ENCODE measurements around the gene SHD.
"Not testable (repeated sequence)": the region's sequence is repeated elsewhere in the genome, so short reads cannot be mapped to it uniquely, and the experiment has no call there.

SHD gene

DNA sequence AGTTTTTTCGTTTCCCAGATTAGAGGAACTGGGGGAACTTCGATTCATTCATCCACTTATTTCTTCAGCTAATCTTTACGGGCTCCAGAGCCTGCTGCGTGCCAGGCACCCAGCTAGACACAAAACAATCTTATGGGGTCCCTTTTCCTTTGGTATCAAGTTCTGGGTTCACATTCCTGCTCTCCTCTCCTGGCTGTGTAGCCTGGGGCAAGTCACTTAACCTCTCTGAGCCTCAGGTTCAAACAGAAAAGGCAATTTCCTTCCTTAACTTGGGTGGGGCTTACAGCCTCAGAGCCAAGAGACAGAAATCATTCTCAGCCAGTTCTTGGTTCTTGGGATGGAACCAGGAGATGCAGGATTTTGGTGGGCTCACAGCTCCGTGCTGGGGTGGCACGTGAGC, 5.9 kb downstream of the SHD start:
- TF ChIP-seq, protein P1, sequence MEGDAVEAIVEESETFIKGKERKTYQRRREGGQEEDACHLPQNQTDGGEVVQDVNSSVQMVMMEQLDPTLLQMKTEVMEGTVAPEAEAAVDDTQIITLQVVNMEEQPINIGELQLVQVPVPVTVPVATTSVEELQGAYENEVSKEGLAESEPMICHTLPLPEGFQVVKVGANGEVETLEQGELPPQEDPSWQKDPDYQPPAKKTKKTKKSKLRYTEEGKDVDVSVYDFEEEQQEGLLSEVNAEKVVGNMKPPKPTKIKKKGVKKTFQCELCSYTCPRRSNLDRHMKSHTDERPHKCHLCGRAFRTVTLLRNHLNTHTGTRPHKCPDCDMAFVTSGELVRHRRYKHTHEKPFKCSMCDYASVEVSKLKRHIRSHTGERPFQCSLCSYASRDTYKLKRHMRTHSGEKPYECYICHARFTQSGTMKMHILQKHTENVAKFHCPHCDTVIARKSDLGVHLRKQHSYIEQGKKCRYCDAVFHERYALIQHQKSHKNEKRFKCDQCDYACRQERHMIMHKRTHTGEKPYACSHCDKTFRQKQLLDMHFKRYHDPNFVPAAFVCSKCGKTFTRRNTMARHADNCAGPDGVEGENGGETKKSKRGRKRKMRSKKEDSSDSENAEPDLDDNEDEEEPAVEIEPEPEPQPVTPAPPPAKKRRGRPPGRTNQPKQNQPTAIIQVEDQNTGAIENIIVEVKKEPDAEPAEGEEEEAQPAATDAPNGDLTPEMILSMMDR (conservative IDR thresholded peaks at IDR 0.05; ENCODE audit: low read depth, low read length) = no peak
- no peak for DNase-seq (ENCODE audit: low read depth)
- no peak overlapping the region for H3K4me3 ChIP-seq (ENCODE audit: low read depth, low read length)

DNA sequence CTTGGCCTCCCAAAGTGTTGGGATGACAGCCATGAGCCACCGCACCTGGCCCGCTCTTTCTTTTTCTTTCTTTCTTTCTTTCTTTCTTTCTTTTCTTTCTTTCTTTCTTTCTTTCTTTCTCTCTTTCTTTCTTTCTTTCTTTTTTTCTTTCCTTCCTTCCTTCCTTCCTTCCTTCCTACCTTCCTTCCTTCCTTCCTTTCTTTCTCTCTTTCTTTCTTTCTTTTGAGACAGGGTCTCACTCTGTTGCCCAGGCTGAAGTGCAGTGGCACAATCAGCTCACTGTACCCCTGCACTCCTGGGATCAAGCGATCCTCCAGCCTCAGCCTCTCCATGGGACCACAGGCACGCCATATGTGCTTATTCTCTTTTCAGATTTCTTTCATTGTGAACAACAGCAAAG, 7.1 kb downstream of the SHD start:
- not testable (repeated sequence) for DNase-seq (ENCODE audit: low read depth); H3K4me3 ChIP-seq (ENCODE audit: low read depth, low read length)

DNA sequence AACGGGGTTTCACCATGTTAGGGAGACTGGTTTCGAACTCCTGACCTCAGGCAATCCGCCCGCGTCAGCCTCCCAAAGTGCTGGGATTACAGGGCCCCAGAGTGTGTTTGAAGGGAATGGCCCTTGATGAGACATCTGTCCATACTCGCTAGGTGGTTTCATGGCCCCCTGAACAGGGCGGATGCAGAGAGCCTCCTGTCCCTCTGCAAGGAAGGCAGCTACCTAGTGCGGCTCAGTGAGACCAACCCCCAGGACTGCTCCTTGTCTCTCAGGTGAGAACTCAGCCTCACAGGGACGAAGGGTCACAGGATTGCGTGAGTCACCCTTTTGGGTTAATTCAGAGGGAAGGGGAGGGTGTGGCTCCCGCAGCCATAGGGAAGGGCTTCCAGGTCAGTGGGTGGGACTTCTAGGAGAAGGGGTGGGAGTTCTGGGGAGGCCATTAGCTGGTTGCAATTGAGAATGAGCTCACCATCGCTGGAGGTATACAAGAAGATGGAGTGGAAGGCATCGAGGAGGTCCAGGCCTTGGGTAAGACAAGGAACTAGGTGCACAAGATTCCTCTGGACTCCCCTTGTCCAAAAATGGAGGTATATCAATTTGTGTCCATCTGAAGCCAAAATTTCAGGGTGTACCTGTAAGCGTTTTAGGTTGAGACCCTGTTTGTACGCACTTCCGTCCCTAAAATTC, 9.2 kb downstream of the SHD start:
- DNase-seq (ENCODE audit: low read depth) = no peak
- TF ChIP-seq, protein P1 (conservative IDR thresholded peaks at IDR 0.05; ENCODE audit: low read depth, low read length) = no peak
- H3K4me3 ChIP-seq (ENCODE audit: low read depth, low read length) = no peak overlapping the region

DNA sequence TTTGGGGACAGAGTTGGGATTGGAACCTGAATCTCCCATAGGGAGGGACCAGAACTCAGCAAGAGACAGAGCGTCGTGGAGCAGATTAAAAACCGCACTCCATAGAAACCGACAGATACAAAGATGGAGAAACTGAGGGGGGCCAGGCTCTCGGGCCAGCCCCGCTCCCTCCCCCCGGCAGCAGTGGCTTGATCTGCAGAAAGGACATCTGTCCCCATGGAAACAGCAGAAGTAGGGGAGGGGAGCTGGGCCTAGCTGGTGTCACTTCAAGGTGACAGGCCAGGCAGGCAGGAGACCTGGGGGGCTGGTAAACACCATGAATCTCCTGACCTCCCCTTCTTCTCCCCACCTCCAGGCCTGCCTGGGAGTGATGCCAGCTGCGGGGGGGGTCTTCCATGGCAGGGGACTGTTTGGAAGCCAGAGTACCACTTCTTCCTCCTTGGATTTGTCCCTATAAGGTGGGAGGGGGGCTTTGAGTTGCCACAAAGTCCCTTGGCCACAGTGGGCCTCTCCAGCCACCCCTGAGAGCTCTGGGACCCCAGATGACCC, 12.2 kb downstream of the SHD start:
- no peak for DNase-seq (ENCODE audit: low read depth)
- TF ChIP-seq, protein P1 (conservative IDR thresholded peaks at IDR 0.05; ENCODE audit: low read depth, low read length) = no peak
- no peak overlapping the region for H3K4me3 ChIP-seq (ENCODE audit: low read depth, low read length)

DNA sequence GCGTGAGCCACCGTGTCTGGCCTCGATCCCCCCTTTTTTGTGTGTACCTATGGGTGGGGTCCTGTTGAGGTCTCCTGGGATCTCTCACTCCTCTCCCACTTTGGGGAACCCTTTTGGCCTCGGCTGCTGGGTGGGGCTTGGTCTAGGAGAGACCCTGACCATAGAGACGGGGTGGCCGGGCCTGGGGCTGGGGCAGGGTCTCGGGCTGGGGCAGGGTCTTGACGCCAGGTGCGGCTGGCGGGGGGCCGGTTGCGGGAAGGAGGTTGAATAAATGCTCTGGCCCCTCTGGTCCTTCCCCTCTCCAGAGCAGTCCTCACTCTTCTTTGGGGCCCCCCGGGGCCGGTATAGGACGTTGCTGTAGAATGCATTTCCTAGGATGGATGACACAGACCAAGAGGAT, 13.4 kb downstream of the SHD start:
- TF ChIP-seq, protein P1 (conservative IDR thresholded peaks at IDR 0.05; ENCODE audit: low read depth, low read length) = no peak
- DNase-seq (ENCODE audit: low read depth) = no peak

DNA sequence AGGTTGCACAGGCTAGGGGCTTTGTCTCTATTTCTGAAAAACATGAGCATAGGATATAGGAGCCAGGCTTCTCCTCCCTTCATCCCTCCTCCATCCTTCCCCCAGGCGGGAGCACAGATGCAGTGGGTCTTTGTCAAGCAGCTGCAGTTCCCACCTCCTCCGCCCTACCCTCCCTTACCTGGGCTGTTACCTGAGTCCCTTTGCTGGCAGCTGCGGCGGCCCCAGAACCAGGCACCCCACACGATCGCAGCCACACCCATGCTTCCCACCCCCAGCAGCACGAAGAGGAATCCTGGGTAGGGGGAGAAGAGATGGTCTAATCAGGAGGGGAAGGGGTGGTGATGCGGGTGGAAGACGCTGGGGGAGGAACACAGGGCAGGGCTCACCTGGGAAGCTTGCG, 15.3 kb downstream of the SHD start:
- TF ChIP-seq, protein P1 (conservative IDR thresholded peaks at IDR 0.05; ENCODE audit: low read depth, low read length) = no peak
- no peak overlapping the region for H3K4me3 ChIP-seq (ENCODE audit: low read depth, low read length)
- DNase-seq (ENCODE audit: low read depth) = no peak

More for the DNA sequence above, 13.4 kb downstream of the SHD start:
- no peak overlapping the region for H3K4me3 ChIP-seq (ENCODE audit: low read depth, low read length)

DNA sequence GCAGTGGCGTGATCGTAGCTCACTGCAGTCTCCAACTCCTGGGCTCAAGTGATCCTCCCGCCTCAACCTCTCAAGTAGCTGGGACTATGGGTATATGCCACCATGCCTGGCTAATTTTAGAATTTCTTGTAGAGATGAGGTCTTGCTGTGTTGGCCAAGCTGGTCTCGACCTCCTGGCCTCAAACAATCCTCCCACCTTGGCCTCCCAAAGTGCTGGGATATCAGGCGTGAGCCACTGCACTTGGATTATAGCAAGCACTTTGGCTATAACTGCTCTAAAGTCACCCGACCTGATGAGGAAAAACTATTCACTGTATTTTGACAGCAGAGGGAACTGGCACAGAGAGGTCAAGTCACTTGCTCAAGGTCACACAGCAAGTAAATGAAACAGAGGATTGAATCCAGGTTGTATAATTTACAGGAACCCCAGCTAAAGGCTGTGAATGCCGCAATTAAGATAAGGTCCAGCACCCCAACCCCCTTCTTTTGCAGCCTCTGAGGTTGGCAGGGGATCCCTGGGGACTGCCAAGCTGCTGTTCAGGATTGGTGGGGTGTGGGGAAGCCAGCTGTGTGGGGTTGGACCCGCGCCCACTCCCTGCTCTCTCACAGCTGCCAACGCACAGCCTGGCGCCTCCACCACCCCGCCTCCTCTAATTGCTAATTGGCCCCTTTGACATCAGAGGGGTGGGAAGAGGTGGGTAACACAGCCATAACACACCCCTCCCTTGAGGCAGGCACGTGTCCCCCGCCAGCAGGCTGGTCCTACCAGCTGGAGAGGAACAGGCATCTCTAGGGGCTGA, 17.1 kb downstream of the SHD start:
- no peak overlapping the region for H3K4me3 ChIP-seq (ENCODE audit: low read depth, low read length)
- no peak for DNase-seq (ENCODE audit: low read depth)
- TF ChIP-seq, protein P1 (conservative IDR thresholded peaks at IDR 0.05; ENCODE audit: low read depth, low read length) = no peak

Data from choroid plexus epithelial cell (primary cell).